HG03103 (cell line): Measurements from ENCODE around the gene ZNHIT2.

ENCODE experiments used
- ATAC-seq: cut with Tn5 transposase; IDR thresholded peaks from one replicate; pipeline ENCODE4 v1.9.1; 2021; ENCODE audit warnings: low read depth; ENCODE audit not compliant: unreplicated experiment

The ZNHIT2 gene

DNA sequence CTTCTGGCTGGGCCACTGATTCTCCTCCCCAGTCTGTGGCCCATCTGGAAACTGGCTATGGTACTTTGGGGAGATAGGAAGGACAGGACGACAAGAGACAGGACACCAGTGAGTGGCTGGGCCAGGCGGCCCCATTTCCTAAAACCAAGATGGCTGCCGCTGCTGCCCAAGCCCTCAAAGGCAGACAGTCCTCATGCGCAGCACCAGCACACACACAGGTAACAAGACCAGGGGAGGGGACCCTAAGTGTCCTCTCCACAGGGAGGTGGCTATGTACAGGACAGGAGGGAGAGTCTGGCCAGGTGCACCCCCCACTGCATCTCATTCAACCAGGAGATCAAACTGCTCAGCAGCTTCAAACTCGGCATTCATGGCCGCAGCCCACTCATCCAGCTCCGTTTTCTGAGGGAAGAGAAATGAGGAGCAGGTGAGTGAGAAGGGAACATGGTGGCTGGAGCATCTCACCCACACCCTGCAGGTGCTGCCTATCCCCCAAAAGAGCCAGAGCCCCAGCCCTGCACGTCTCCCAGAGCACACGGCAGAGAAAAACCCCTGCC lies 38.6 kb downstream of the ZNHIT2 start:
- ATAC-seq, result no peak

DNA sequence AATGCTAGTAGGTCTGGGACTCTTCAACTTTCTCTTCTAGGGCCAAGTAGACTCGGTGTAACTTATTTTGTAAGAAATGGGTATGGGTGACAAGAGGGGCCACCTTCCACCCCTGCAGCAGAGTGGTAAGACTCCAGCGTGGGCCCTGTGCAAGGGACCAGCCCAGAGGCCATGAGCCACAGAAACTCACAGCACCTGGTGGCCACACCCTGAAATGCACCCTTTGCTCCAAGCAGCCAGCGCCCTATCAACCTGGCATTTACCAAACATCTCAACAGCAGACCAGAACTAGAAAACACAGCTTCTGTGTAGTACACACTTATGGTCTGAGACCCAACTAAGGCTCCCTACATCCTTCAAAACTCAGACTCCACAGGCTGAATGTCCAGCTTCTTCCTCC lies 39.4 kb downstream of the ZNHIT2 start:
- ATAC-seq, result no peak

- no peak for ATAC-seq
These were observed 40.0 kb downstream of the ZNHIT2 start for GRCh38 chr11:65077451-65077850.

DNA sequence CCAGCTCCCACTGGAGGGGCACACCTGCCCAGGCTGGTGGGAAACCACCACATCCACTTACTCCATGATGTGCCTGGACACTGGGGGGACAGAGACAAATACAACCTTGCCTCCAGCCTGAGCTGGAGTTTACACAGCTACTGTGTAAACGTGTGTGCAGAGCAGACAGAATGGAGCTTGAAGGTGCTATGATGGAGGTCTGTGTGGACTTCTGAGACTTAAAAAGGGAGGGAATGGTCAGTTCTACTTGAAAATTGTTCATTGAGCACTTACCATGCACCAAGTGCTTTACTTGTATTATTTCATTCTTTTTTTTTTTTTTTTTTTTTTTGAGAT lies 44.9 kb downstream of the ZNHIT2 start:
- ATAC-seq, result no peak

DNA sequence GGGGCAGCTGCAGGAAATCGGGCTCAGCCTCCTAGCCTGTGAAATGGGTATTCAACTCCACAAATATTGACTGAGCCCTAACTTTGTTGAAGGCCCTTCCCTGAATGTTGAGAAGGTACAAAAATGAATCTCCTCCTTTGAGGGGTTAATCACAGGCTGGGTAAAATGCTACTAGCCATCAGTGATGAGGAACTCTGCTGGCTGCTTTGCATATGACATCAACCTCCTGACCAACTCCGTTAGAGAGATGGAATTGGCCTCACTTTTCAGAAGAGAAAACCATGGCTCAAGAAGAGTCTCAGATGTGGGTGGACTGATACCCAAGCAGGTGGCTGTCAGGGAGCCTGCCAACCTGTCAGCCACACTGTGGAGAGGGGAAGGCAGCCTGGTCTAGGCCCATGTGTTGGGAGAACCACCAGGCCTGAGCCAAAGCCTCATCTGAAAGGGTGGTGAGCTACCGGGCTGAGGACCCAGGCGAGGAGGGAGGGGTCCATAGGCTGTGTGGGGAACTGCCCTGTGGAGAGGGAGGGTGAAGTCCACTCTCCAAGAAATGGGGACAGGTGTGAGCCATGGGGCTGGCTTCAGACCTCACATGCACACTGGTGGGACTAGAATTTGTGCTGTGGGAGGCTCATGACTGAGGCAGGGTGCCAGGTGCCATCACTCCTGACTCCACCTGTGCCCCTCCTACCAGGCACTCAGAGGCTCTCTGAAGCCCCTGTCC lies 45.4 kb downstream of the ZNHIT2 start:
- no peak for ATAC-seq

DNA sequence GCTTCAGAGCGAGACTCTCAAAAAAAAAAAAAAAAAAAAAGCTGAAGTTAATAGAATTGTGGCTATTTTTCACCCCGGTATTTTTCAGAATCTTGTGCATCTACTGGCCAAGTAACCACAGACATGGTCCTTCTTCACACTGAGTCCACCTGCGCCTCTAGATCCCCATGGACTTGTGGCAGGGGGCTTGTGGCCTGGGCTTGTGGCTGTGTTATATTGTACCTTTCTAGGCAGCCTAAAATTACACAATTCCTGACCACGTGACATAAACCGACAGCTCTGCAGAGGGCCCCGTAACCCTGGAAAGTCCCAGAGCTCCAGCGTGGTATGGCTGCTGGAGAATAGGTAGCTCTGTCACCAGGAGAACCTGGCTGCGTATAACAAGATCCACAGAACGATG lies 48.3 kb downstream of the ZNHIT2 start:
- no peak for ATAC-seq

DNA sequence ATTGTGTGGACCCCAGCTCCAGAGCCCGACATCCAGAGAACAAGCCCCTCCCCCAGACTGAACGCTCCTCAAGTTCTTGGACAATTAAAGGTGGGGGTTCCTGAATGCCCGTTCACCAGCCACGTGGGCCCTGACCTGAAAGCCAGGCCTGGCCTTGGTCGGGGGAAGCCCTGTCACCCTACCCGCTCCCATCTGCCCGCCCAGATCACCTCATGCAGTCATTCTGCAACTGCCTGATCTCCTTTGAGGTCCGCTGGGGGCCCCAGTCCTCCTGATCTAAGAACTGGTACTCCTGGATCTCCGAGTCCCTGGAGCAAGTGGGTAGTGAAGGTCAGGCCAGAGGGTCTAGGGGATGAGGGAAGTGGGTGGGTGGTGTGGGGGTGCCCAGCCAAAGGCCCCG lies 50.1 kb downstream of the ZNHIT2 start:
- ATAC-seq, result no peak

DNA sequence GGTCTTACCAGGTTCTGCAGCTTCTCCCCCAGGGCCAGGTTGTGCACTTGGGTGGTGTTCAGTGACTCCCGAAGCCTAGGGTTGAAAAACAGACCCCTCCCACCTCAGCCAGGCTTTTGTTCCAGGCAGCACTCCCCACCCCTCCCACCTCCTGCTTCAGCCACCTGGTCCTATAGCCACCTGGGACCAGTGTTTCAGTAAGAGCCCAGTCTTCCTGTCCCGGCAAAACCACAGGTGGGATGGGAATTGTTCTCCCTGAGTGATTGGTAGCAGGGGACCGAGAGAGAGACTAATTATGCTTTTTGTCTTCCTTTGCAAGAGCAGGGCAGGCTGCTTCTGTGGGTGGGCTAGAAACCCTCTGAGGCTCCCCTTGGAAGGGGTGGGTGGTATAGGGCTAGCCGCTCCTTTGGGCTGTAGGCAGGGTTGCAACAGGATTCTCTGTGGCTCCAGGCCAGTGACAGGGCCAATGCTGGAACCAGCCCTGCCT lies 50.7 kb downstream of the ZNHIT2 start:
- no peak for ATAC-seq
